Activated CD8-positive, alpha-beta T cell treated with anti-CD3 and anti-CD28 coated beads for 36 hours (primary cell): ENCODE results near the gene WFDC12. TPM values are rescaled to one million over a fixed set of nuclear protein-coding genes. Genes with fewer than 3 reads are reported as not detected.

ENCODE experiments used
- ATAC-seq: fragments of 200-7000 bp; cut with Tn5 transposase; one replicate; pipeline ENCODE4 v1.10.0; 2021; ENCODE audit warnings: mild to moderate bottlenecking, moderate library complexity
- CTCF ChIA-PET: fragments of 350-600 bp; sonication (Branson Sonifier 250); formaldehyde crosslinking; loops from one replicate; lab custom pipeline; 2021; ENCODE audit warnings: antibody characterized with exemption; lab: Charles Lee
- POLR2A ChIA-PET: fragments of 350-600 bp; sonication (Branson Sonifier 250); formaldehyde crosslinking; loops from one replicate; lab custom pipeline; 2021; ENCODE audit warnings: antibody characterized with exemption; lab: Charles Lee
- DNase-seq: peaks from one replicate; pipeline ENCODE4 v3.0.0-alpha.2; 2020
- H3K27ac Mint-ChIP-seq: one replicate; pipeline ENCODE4 v1.8.0; 2021; ENCODE audit warnings: mild to moderate bottlenecking, mixed read lengths
- H3K27me3 Mint-ChIP-seq: one replicate; pipeline ENCODE4 v1.8.0; 2021; ENCODE audit warnings: mixed read lengths
- H3K36me3 Mint-ChIP-seq: one replicate; pipeline ENCODE4 v1.8.0; 2021; ENCODE audit warnings: low read depth, mixed read lengths
- H3K4me1 Mint-ChIP-seq: one replicate; pipeline ENCODE4 v1.8.0; 2021; ENCODE audit warnings: low read depth, mixed read lengths
- H3K4me3 Mint-ChIP-seq: one replicate; pipeline ENCODE4 v1.8.0; 2021; ENCODE audit warnings: mild to moderate bottlenecking, moderate library complexity, mixed read lengths
- H3K9me3 Mint-ChIP-seq: one replicate; pipeline ENCODE4 v1.8.0; 2021; ENCODE audit warnings: mixed read lengths
- CTCF ChIP-seq: fragments of 200-600 bp; IDR thresholded peaks from one replicate; pipeline ENCODE4 v1.8.0; 2022; ENCODE audit warnings: antibody characterized with exemption, mild to moderate bottlenecking
- intact Hi-C: fragments of 100-400 bp; cut with micrococcal nuclease; formaldehyde crosslinking; loops from one replicate; pipeline ENCODE4 v1.10.0; 2022
- total RNA-seq, 2 experiments: library from RNA; stranded (reverse); gene quantifications; one replicate each; pipeline ENCODE4 v1.2.3, GENCODE V29; 2021

Gene WFDC12, protein sequence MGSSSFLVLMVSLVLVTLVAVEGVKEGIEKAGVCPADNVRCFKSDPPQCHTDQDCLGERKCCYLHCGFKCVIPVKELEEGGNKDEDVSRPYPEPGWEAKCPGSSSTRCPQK
- not detected for total RNA-seq

DNA sequence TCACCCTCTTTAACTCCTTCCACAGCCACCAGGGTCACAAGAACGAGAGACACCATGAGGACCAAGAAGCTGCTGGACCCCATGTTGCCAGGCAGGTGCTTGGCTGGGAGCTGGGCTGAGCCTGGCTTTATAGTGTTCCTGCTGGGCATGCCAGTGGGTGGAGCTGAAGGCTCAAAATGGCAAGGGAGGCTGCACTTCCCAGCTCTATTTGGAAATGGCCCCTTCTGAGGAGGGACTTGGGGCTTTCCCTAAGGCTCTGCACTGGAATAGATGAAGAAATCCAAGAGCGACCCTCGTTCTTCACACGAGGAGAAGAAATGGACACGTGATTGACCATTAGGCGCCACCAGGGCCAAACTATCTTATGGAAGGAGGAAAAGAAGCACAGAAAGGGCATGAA lies at the start of gene WFDC12:
TSS of gene WFDC12 (minus strand) at position 101 of the 400 bp plus-strand sequence. CDS start at position 83, 18 bp downstream.
- CTCF ChIA-PET: interaction anchor here (1.9 kb wide), 1 partner anchor 14 kb away, joined by 4 read pairs; no protein-coding TSS in a partner anchor
- H3K36me3 Mint-ChIP-seq: no peaks in the 10 kb centered on the region
- peaks cover 21% of the 10 kb centered on the region for H3K27me3 Mint-ChIP-seq

DNA sequence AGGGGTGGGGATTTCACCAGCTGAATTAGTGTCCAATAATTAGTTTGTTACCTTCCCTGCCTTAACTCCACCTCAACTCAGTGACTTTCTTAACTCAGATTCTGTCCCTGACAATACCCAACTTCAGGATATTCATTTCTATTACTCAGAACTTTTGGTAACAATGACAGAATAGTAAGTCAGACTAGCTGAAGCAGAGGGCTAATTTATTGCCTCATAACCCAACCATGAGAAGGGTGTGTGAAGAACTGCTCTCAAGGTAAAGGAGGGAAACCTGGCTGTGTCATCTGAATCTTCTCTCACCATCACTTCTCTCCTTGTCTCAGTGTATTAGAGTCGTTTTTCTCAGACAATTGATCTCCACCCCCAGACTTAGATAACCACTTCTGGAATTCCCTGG lies 49.3 kb upstream of the WFDC12 start:
- ATAC-seq: no peak
- ChIA-PET CTCF (interaction anchor here (1.2 kb wide), 1 partner anchor 35 kb away, joined by 3 read pairs; no protein-coding TSS in a partner anchor), POLR2A (no interaction called here)
- no peak for TF ChIP-seq CTCF
- no peak for DNase-seq
- Mint-ChIP-seq H3K27ac (no peak overlapping the region), H3K4me1 (no peaks in the 10 kb centered on the region), H3K36me3 (no peaks in the 10 kb centered on the region), H3K9me3 (no peaks in the 10 kb centered on the region), H3K4me3 (no peak overlapping the region), H3K27me3 (peaks cover 3% of the 10 kb centered on the region)
- intact Hi-C loops: no loop called here

More for the DNA sequence above, at the start of gene WFDC12:
- TF ChIP-seq CTCF: no peak
- intact Hi-C loops: no loop called here
- H3K4me3 Mint-ChIP-seq: no peak within 1 kb of the TSS
- no peak for DNase-seq
- H3K27ac Mint-ChIP-seq: no peak within 1 kb of the TSS
- POLR2A ChIA-PET: interaction anchor here (0.7 to 1.6 kb wide), 2 partner anchors 38 to 1492 kb away, joined by 3 to 4 read pairs; no protein-coding TSS in a partner anchor
- no peaks in the 10 kb centered on the region for H3K4me1 Mint-ChIP-seq
- H3K9me3 Mint-ChIP-seq: no peaks in the 10 kb centered on the region
- ATAC-seq: no peak

- intact Hi-C loops: no loop called here
- no peak for TF ChIP-seq CTCF
- H3K9me3 Mint-ChIP-seq: peaks cover 3% of the 10 kb centered on the region
- H3K4me1 Mint-ChIP-seq: no peaks in the 10 kb centered on the region
- POLR2A ChIA-PET: interaction anchor here (1.0 kb wide), 1 partner anchor 126 kb away, joined by 3 read pairs; no protein-coding TSS in a partner anchor
- DNase-seq (no peak), ATAC-seq (no peak)
- CTCF ChIA-PET: interaction anchor here (3.6 kb wide), 1 partner anchor 26 kb away, joined by 14 read pairs; no protein-coding TSS in a partner anchor
- H3K4me3 Mint-ChIP-seq: no peak overlapping the region
- H3K27me3 Mint-ChIP-seq: peaks cover 45% of the 10 kb centered on the region
- H3K36me3 Mint-ChIP-seq: no peaks in the 10 kb centered on the region
- no peak overlapping the region for H3K27ac Mint-ChIP-seq
These were observed 40.6 kb upstream of the WFDC12 start for GRCh38 chr20:45164906-45165305.

DNA sequence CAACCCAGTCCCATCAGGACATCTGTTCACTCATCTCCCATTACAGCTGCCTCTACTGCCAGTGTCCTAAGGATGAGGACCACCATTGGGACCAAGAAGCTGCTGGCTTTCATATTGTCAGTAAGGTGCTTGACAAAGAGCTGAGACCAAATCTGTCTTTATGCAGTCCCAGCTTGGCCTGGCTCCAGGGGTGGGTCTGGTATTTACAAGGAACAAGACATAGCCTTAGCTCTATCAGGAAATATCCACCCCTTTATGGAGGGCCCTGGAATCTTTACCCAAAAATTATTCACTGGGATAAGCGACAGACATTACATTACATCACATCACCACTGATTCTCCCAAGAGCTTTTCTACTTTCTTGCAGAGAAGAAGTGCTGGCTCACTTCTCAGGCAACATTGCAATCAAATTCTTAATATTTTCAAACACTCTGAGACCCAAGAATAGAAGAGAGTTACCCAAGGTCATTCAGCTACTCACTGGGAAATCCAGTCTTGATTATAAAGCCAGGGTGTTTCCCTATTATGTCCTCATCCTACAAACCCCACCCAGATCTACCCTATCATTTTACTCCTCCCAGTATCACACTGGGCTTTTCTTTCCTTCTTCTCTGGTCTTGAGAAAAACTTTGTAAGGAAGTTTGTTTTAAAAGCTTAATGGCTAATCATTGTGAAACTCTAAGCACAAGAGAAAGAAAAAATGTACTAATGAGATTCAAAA lies 39.0 kb upstream of the WFDC12 start:
- Mint-ChIP-seq H3K27ac (no peak overlapping the region), H3K4me1 (no peaks in the 10 kb centered on the region), H3K4me3 (no peak overlapping the region), H3K36me3 (no peaks in the 10 kb centered on the region), H3K27me3 (peaks cover 44% of the 10 kb centered on the region), H3K9me3 (peaks cover 14% of the 10 kb centered on the region)
- ChIA-PET POLR2A (interaction anchor here (1.2 kb wide), 1 partner anchor 38 kb away, joined by 4 read pairs; the partner anchor contains the start of gene WFDC12), CTCF (interaction anchor here (0.9 to 3.6 kb wide), 3 partner anchors 24 to 128 kb away, joined by 3 to 14 read pairs (median 11); no protein-coding TSS in a partner anchor)
- TF ChIP-seq CTCF: no peak
- intact Hi-C loops: no loop called here
- DNase-seq: no peak
- no peak for ATAC-seq

DNA sequence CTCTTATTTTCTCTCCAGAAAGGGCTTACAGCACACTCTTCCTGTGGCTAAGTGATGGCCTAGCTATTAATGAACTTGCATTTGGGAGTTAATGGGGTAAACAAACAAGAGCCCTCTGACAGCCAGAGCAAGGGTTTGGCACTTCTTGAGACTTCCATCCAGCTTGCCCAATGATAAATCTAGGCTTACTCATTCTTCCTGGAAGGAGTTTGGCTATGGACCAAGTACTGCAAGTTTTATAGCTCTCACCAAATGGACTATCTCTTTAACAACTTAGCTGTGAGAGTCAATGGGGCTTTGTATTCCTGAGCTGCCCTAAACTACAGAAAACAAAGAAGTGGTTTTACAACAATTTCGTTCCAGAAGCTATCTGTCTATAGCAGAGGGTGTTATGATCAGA lies 33.7 kb upstream of the WFDC12 start:
- no peak for ATAC-seq
- TF ChIP-seq CTCF: no peak
- Mint-ChIP-seq H3K4me3 (no peak overlapping the region), H3K27me3 (peaks cover 22% of the 10 kb centered on the region), H3K9me3 (peaks cover 17% of the 10 kb centered on the region), H3K27ac (no peak overlapping the region), H3K4me1 (no peaks in the 10 kb centered on the region), H3K36me3 (no peaks in the 10 kb centered on the region)
- POLR2A ChIA-PET: no interaction called here
- no peak for DNase-seq
- CTCF ChIA-PET: no interaction called here
- intact Hi-C loops: no loop called here
